Measurements from ENCODE around the gene FRZB.

The FRZB gene

DNA sequence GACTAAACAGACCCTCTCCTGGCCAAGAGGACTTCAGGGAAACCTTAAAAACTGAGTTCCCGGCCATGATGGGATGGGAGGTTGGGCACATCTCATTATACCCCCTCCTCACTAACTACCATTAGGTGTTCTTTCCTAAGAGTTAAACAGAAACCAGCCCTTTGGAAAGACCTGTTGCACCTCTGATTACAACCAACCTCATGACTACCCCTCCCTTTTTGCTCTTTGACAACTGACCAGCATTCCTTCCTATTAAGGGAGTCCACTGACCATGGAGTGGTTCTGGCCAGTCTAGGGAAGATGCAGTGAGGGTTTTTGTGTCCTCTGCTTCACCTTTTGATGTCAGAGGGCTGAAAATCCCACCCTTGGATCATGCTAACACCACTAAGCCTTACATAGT lies 44.5 kb upstream of the FRZB start:
- no peak overlapping the region for H3K27ac ChIP-seq
- no peak for TF ChIP-seq ZFX (IDR thresholded peaks at IDR 0.05)
- TF ChIP-seq, protein P1, sequence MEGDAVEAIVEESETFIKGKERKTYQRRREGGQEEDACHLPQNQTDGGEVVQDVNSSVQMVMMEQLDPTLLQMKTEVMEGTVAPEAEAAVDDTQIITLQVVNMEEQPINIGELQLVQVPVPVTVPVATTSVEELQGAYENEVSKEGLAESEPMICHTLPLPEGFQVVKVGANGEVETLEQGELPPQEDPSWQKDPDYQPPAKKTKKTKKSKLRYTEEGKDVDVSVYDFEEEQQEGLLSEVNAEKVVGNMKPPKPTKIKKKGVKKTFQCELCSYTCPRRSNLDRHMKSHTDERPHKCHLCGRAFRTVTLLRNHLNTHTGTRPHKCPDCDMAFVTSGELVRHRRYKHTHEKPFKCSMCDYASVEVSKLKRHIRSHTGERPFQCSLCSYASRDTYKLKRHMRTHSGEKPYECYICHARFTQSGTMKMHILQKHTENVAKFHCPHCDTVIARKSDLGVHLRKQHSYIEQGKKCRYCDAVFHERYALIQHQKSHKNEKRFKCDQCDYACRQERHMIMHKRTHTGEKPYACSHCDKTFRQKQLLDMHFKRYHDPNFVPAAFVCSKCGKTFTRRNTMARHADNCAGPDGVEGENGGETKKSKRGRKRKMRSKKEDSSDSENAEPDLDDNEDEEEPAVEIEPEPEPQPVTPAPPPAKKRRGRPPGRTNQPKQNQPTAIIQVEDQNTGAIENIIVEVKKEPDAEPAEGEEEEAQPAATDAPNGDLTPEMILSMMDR (conservative IDR thresholded peaks at IDR 0.05), result no peak

DNA sequence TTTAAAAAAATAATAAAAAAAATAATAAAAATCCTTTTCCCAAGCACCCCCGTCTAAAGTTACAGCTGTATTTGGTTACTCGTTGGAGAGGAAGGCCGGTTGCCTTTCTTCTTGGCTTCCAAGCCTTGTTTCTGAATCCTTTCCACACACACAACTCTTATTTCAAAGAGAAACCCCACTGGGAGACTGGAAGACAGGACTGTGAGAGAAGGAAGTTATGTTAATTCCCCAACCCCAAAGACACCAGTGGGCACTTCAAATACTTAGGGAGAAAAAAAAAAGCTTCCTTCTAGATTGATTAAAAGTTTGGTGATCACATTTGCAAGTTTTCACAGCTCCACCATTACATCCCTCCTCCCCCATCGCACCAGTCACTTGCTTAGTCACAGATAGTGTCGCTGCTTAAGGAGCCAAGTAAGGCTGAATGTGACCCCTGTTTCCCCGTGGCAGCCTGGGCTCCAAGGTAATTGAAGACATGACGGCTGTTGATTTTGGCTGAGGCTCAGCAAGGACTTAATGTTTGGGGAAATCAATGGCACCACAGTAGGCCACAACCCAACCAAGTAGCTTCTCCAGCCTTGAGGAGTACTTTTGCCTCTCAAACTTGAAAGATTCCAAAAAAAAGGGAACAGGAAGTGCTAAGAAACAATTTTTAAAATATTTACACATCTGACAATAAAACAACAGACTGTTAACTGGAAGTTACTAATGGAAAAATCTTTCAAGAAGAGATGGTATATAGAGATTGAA lies 40.8 kb upstream of the FRZB start:
- TF ChIP-seq, protein P1 (conservative IDR thresholded peaks at IDR 0.05), result no peak
- no peak for TF ChIP-seq ZFX (IDR thresholded peaks at IDR 0.05)
- no peak overlapping the region for H3K27ac ChIP-seq

- no peak overlapping the region for H3K27ac ChIP-seq
- TF ChIP-seq ZFX (IDR thresholded peaks at IDR 0.05), result no peak
- TF ChIP-seq, protein P1 (conservative IDR thresholded peaks at IDR 0.05), result no peak
These were observed 40.0 kb upstream of the FRZB start for GRCh38 chr2:182906454-182906853.

GRCh38 chr2:182904844-182905243 lies 38.4 kb upstream of the FRZB start:
- no peak for TF ChIP-seq ZFX (IDR thresholded peaks at IDR 0.05)
- TF ChIP-seq, protein P1 (conservative IDR thresholded peaks at IDR 0.05), result no peak

GRCh38 chr2:182903566-182903965 lies 37.1 kb upstream of the FRZB start:
- no peak overlapping the region for H3K27ac ChIP-seq
- TF ChIP-seq, protein P1 (conservative IDR thresholded peaks at IDR 0.05), result no peak
- TF ChIP-seq ZFX (IDR thresholded peaks at IDR 0.05), result no peak

More at GRCh38 chr2:182904844-182905243, 38.4 kb upstream of the FRZB start:
- no peak overlapping the region for H3K27ac ChIP-seq

- TF ChIP-seq, protein P1 (conservative IDR thresholded peaks at IDR 0.05), result no peak
- no peak overlapping the region for H3K27ac ChIP-seq
These were observed 35.3 kb upstream of the FRZB start for GRCh38 chr2:182901748-182902147.

DNA sequence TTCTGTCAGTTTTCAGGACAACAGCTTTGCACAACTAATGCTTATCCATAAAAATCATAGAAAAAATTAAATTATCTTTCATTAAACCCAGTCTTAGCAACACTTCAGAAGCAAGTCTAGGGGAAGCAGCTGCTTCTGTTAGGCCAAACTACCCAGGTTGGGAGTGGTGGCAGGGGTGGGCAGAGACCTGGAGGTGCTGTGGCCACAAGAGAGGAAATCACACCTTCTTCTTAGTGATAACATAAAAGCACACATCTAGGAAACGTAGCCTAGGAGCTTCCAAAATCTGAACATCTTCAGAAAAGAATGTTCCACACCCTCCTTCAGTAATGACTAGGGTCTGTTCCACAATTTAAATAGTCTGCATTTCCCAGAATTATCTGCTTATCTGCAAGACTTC lies 32.3 kb upstream of the FRZB start:
- TF ChIP-seq ZFX (IDR thresholded peaks at IDR 0.05), result no peak
- TF ChIP-seq, protein P1 (conservative IDR thresholded peaks at IDR 0.05), result no peak

More for the DNA sequence above, 32.3 kb upstream of the FRZB start:
- no peak overlapping the region for H3K27ac ChIP-seq

Measured in C4-2B (cell line).